Esophagus muscularis mucosa (tissue), 4 donors: ENCODE measurements around the gene KIF2C.

Experiments used
- CTCF ChIP-seq, 3 experiments: fragments of 200-600 bp in 2 of 3; fragments of 450-650 bp in 1 of 3; sonication (generic) in 2 of 3; IDR thresholded peaks; one replicate each; pipeline ENCODE4 v1.5.1; 2017 to 2019; ENCODE audit warnings: antibody characterized with exemption in 3 of 3, mild to moderate bottlenecking in 2 of 3, moderate library complexity in 1 of 3
- EP300 ChIP-seq: sonication (generic); formaldehyde crosslinking; IDR thresholded peaks from one replicate; pipeline ENCODE4 v1.6.1; 2017; ENCODE audit warnings: antibody characterized with exemption
- POLR2AphosphoS5 ChIP-seq, 2 donors: sonication (generic); formaldehyde crosslinking; IDR thresholded peaks; one replicate each; pipeline ENCODE4 v1.6.1; 2017; ENCODE audit warnings: antibody characterized with exemption in 2 of 2

GRCh38 chr1:44798481-44799365, 59.1 kb downstream of the KIF2C start:
- no peak for TF ChIP-seq CTCF (IDR thresholded peaks at IDR 0.05)
- no peak for TF ChIP-seq EP300
- TF ChIP-seq POLR2AphosphoS5 (IDR thresholded peaks at IDR 0.05), result no peak
